Measurements from ENCODE around the gene TMEM218.
A peak's percentile ranks its signal among the peaks of the same experiment; 100 is the strongest.

TMEM218 gene

GRCh38 chr11:125129316-125129993 lies 18.0 kb upstream of the TMEM218 start:
- DNase-seq (ENCODE audit: low read depth, low spot score), result no peak

- no peak for DNase-seq (ENCODE audit: low read depth, low spot score)
These were observed 17.0 kb upstream of the TMEM218 start for GRCh38 chr11:125128450-125128849.

GRCh38 chr11:125124618-125124992 lies 13.2 kb upstream of the TMEM218 start:
- no peak for DNase-seq (ENCODE audit: low read depth, low spot score)

- peak; percentile 50 for DNase-seq (ENCODE audit: low read depth, low spot score)
These were observed 12.7 kb upstream of the TMEM218 start for GRCh38 chr11:125123947-125124617.

GRCh38 chr11:125123194-125123946 lies 11.9 kb upstream of the TMEM218 start:
- DNase-seq (ENCODE audit: low read depth, low spot score), result no peak

GRCh38 chr11:125117429-125117828 lies 6.0 kb upstream of the TMEM218 start:
- no peak for DNase-seq (ENCODE audit: low read depth, low spot score)

GRCh38 chr11:125114518-125114917 lies 3.1 kb upstream of the TMEM218 start:
- DNase-seq (ENCODE audit: low read depth, low spot score), result no peak

- no peak for DNase-seq (ENCODE audit: low read depth, low spot score)
These were observed 780 bp upstream of the TMEM218 start for GRCh38 chr11:125112208-125112604.

GRCh38 chr11:125111001-125111342 lies 454 bp downstream of the TMEM218 start:
- DNase-seq (ENCODE audit: low read depth, low spot score), result no peak

GRCh38 chr11:125110506-125110905 lies 920 bp downstream of the TMEM218 start:
- DNase-seq (ENCODE audit: low read depth, low spot score), result no peak

GRCh38 chr11:125108469-125108868 lies 3.0 kb downstream of the TMEM218 start:
- no peak for DNase-seq (ENCODE audit: low read depth, low spot score)

- DNase-seq (ENCODE audit: low read depth, low spot score), result no peak
These were observed 5.5 kb downstream of the TMEM218 start for GRCh38 chr11:125105926-125106325.

GRCh38 chr11:125102510-125102909 lies 8.9 kb downstream of the TMEM218 start:
- DNase-seq (ENCODE audit: low read depth, low spot score), result no peak

GRCh38 chr11:125102025-125102424 lies 9.4 kb downstream of the TMEM218 start:
- DNase-seq (ENCODE audit: low read depth, low spot score), result no peak

GRCh38 chr11:125101596-125101995 lies 9.8 kb downstream of the TMEM218 start:
- DNase-seq (ENCODE audit: low read depth, low spot score), result no peak

GRCh38 chr11:125100136-125100535 lies 11.3 kb downstream of the TMEM218 start:
- no peak for DNase-seq (ENCODE audit: low read depth, low spot score)

- no peak for DNase-seq (ENCODE audit: low read depth, low spot score)
These were observed 16.7 kb downstream of the TMEM218 start for GRCh38 chr11:125094731-125095130.

GRCh38 chr11:125093502-125093901 lies 17.9 kb downstream of the TMEM218 start:
- no peak for DNase-seq (ENCODE audit: low read depth, low spot score)

- no peak for DNase-seq (ENCODE audit: low read depth, low spot score)
These were observed 18.8 kb downstream of the TMEM218 start for GRCh38 chr11:125092669-125093068.

GRCh38 chr11:125091877-125092664 lies 19.4 kb downstream of the TMEM218 start:
- DNase-seq (ENCODE audit: low read depth, low spot score), result no peak

- DNase-seq (ENCODE audit: low read depth, low spot score), result no peak
These were observed 20.1 kb downstream of the TMEM218 start for GRCh38 chr11:125091247-125091876.

GRCh38 chr11:125090816-125091215 lies 20.6 kb downstream of the TMEM218 start:
- DNase-seq (ENCODE audit: low read depth, low spot score), result no peak

Data from iPS DF 19.7 (cell line).